Activated CD8-positive, alpha-beta T cell treated with anti-CD3 and anti-CD28 coated beads for 36 hours (primary cell): ENCODE measurements around the gene USP24. TPM values are rescaled to one million over a fixed set of nuclear protein-coding genes. Genes with fewer than 3 reads are reported as not detected.

Experiments used
- ATAC-seq: fragments of 200-7000 bp; cut with Tn5 transposase; one replicate; pipeline ENCODE4 v1.10.0; 2021; ENCODE audit warnings: mild to moderate bottlenecking, moderate library complexity
- CTCF ChIA-PET: fragments of 350-600 bp; sonication (Branson Sonifier 250); formaldehyde crosslinking; loops from one replicate; lab custom pipeline; 2021; ENCODE audit warnings: antibody characterized with exemption; lab: Charles Lee
- POLR2A ChIA-PET: fragments of 350-600 bp; sonication (Branson Sonifier 250); formaldehyde crosslinking; loops from one replicate; lab custom pipeline; 2021; ENCODE audit warnings: antibody characterized with exemption; lab: Charles Lee
- DNase-seq: peaks from one replicate; pipeline ENCODE4 v3.0.0-alpha.2; 2020
- H3K27ac Mint-ChIP-seq: one replicate; pipeline ENCODE4 v1.8.0; 2021; ENCODE audit warnings: mild to moderate bottlenecking, mixed read lengths
- H3K27me3 Mint-ChIP-seq: one replicate; pipeline ENCODE4 v1.8.0; 2021; ENCODE audit warnings: mixed read lengths
- H3K36me3 Mint-ChIP-seq: one replicate; pipeline ENCODE4 v1.8.0; 2021; ENCODE audit warnings: low read depth, mixed read lengths
- H3K4me1 Mint-ChIP-seq: one replicate; pipeline ENCODE4 v1.8.0; 2021; ENCODE audit warnings: low read depth, mixed read lengths
- H3K4me3 Mint-ChIP-seq: one replicate; pipeline ENCODE4 v1.8.0; 2021; ENCODE audit warnings: mild to moderate bottlenecking, moderate library complexity, mixed read lengths
- H3K9me3 Mint-ChIP-seq: one replicate; pipeline ENCODE4 v1.8.0; 2021; ENCODE audit warnings: mixed read lengths
- intact Hi-C: fragments of 100-400 bp; cut with micrococcal nuclease; formaldehyde crosslinking; loops from one replicate; pipeline ENCODE4 v1.10.0; 2022
- total RNA-seq, 2 experiments: library from RNA; stranded (reverse); gene quantifications; one replicate each; pipeline ENCODE4 v1.2.3, GENCODE V29; 2021
- TF ChIP-seq, protein P1 (sequence below): fragments of 200-600 bp; IDR thresholded peaks from one replicate; pipeline ENCODE4 v1.8.0; 2022; ENCODE audit warnings: antibody characterized with exemption, mild to moderate bottlenecking

USP24 gene
- total RNA-seq, 2 experiments from 2014 or later, result 39.4 to 47.0 TPM

DNA sequence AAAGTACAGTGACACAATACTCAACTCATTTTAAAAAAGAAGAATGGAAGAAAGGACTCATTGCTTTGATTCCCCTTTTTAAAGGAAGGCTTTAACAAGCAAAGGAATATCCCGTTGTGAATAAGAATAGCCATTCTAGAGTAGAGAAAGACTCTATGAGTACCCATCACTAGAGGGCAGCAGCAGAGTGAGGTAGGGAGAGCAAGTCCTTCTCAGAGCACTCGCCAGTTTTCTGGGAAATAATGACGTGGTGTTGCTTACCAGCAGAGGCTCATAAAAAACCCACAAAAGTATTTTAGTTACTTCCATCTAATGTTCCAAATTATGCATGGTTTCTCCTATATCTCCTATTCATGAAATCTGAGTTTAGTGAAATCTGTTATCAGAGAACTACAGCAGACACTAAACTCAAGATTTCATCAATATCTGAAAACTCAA lies 74.6 kb downstream of the USP24 start:
- ATAC-seq (peak; percentile 98), DNase-seq (peak; percentile 85)
- peaks cover 27% of the 10 kb centered on the region for H3K36me3 Mint-ChIP-seq
- no peaks in the 10 kb centered on the region for H3K27me3 Mint-ChIP-seq
- peak overlapping the region; percentile 43 for H3K27ac Mint-ChIP-seq
- H3K9me3 Mint-ChIP-seq, result no peaks in the 10 kb centered on the region
- TF ChIP-seq, protein P1, sequence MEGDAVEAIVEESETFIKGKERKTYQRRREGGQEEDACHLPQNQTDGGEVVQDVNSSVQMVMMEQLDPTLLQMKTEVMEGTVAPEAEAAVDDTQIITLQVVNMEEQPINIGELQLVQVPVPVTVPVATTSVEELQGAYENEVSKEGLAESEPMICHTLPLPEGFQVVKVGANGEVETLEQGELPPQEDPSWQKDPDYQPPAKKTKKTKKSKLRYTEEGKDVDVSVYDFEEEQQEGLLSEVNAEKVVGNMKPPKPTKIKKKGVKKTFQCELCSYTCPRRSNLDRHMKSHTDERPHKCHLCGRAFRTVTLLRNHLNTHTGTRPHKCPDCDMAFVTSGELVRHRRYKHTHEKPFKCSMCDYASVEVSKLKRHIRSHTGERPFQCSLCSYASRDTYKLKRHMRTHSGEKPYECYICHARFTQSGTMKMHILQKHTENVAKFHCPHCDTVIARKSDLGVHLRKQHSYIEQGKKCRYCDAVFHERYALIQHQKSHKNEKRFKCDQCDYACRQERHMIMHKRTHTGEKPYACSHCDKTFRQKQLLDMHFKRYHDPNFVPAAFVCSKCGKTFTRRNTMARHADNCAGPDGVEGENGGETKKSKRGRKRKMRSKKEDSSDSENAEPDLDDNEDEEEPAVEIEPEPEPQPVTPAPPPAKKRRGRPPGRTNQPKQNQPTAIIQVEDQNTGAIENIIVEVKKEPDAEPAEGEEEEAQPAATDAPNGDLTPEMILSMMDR, result peak; percentile 77
- CTCF ChIA-PET, result interaction anchor here (0.7 to 10.0 kb wide), 7 partner anchors 9 to 140 kb away, joined by 3 to 160 read pairs (median 4); no protein-coding TSS in a partner anchor
- H3K4me3 Mint-ChIP-seq, result no peak overlapping the region
- POLR2A ChIA-PET, result interaction anchor here (1.0 kb wide), 1 partner anchor 73 kb away, joined by 3 read pairs; no protein-coding TSS in a partner anchor
- peaks cover 10% of the 10 kb centered on the region for H3K4me1 Mint-ChIP-seq
- intact Hi-C loops, result loop anchor here (1.0 to 5.0 kb wide), 2 partner anchors 72 to 137 kb away; no protein-coding TSS in a partner anchor

DNA sequence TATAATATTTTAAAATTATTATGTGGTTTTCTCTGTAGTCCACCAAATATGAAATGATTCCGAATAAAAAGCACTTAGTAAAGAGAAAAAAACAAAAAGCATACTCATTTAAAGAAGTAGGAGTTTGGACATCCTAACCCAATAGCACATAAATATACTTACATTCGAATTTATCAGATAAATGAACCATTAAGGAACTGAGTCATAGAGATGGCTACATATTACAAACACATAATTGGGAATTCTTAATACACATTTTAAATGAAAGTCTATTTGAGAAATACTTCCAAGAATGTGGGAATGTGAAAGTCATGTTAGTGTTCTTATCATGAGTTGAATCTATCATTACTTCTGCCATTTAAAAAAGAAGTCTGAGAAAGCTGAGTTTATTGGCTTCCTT lies 75.0 kb downstream of the USP24 start:
- no peak for ATAC-seq
- no peaks in the 10 kb centered on the region for H3K9me3 Mint-ChIP-seq
- H3K27me3 Mint-ChIP-seq, result no peaks in the 10 kb centered on the region
- ChIA-PET POLR2A (interaction anchor here (0.6 kb wide), 1 partner anchor 205 kb away, joined by 3 read pairs; no protein-coding TSS in a partner anchor), CTCF (interaction anchor here (0.7 to 10.0 kb wide), 10 partner anchors 10 to 198 kb away, joined by 3 to 160 read pairs (median 4); no protein-coding TSS in a partner anchor)
- no peak overlapping the region for H3K27ac Mint-ChIP-seq
- TF ChIP-seq, protein P1, result no peak
- intact Hi-C loops, result loop anchor here (1.0 to 5.0 kb wide), 2 partner anchors 72 to 137 kb away; no protein-coding TSS in a partner anchor
- no peak overlapping the region for H3K4me3 Mint-ChIP-seq
- no peak for DNase-seq
- peaks cover 25% of the 10 kb centered on the region for H3K36me3 Mint-ChIP-seq
- peaks cover 10% of the 10 kb centered on the region for H3K4me1 Mint-ChIP-seq

DNA sequence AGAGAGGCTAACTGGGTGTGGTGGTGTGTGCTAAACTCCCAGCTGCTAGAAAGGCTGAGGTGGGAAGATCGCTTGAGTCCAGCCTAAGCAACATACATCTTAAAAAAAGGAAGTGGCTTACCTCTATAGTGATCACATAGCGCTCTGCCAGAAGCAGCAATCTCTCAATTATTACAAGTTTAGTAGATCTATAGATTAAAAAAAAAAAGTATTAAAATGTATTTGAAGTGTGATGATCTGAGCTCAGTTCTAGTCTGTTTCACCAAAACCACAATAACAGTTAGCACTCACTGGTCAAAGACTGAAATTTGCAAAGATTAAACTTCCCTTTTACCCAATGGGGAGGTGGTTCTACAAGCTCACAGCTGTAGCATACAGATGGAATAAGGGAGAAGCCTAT lies 76.3 kb downstream of the USP24 start:
- intact Hi-C loops, result no loop called here
- Mint-ChIP-seq H3K36me3 (peaks cover 29% of the 10 kb centered on the region), H3K4me3 (no peak overlapping the region), H3K27ac (no peak overlapping the region), H3K27me3 (no peaks in the 10 kb centered on the region), H3K9me3 (no peaks in the 10 kb centered on the region), H3K4me1 (peaks cover 10% of the 10 kb centered on the region)
- ATAC-seq, result no peak
- ChIA-PET CTCF (interaction anchor here (0.7 to 10.0 kb wide), 3 partner anchors 41 to 142 kb away, joined by 3 to 160 read pairs (median 4); no protein-coding TSS in a partner anchor), POLR2A (interaction anchor here (0.6 kb wide), 1 partner anchor 8 kb away, joined by 3 read pairs; no protein-coding TSS in a partner anchor)
- DNase-seq, result no peak
- TF ChIP-seq, protein P1, result no peak

DNA sequence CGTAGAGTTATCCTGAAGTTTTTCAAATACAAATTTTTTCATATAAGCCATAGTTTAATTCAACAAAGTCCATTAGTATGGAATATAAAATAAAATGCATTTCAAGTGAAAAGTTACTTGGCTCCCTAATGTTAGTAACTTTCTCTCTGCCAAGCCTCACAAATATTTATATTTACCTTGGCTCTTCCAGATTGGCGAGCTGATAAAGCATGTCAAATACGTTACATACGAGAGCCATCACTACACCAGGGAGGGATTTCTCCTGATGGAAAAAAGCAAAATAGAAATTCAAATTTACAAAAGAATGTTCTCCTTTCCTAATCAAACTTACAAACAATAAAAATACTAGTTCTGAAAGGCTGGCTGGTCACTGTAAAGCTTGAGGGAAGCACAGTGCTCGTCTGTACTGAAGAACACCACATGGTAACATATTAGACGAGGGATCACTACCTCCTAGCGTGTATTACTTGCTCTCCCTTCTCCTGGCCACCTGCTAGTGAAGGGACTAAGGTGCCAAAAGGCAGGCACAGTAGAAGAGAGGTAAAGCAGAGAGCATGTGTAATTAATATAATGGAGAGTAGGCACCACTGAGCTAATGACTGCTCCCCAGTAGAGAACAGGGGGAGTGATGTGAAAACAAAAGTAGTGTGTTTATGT lies 80.9 kb downstream of the USP24 start:
- Mint-ChIP-seq H3K27ac (no peak overlapping the region), H3K36me3 (peaks cover 41% of the 10 kb centered on the region), H3K27me3 (no peaks in the 10 kb centered on the region), H3K4me3 (no peak overlapping the region), H3K9me3 (no peaks in the 10 kb centered on the region), H3K4me1 (peaks cover 10% of the 10 kb centered on the region)
- CTCF ChIA-PET, result interaction anchor here (1.2 to 1.4 kb wide), 3 partner anchors 9 to 150 kb away, joined by 3 read pairs; no protein-coding TSS in a partner anchor
- intact Hi-C loops, result no loop called here
- no peak for ATAC-seq
- DNase-seq, result no peak
- POLR2A ChIA-PET, result no interaction called here
- TF ChIP-seq, protein P1, result no peak

DNA sequence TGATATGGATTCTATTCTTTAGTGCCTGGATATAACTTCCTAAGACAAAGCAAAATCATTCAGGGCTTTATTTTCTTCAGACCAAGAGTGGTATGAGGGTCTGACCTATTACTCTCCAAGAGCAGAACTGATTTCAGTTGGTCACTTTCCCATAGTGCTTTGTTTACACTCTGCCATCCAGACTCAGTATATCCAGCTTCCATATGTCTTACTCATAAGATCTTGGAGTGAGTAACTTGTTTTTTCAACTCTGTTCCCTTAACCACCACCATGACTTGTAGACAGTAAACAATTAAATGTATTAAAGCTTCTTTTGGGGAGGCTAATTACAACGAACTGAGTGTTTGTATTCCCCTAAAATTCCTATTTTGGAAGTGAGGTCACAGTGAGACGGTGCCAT lies 83.4 kb downstream of the USP24 start:
- ChIA-PET POLR2A (interaction anchor here (0.8 kb wide), 1 partner anchor 915 kb away, joined by 3 read pairs; no protein-coding TSS in a partner anchor), CTCF (interaction anchor here (1.2 to 1.8 kb wide), 2 partner anchors 12 to 145 kb away, joined by 4 read pairs; no protein-coding TSS in a partner anchor)
- no peaks in the 10 kb centered on the region for H3K27me3 Mint-ChIP-seq
- TF ChIP-seq, protein P1, result no peak
- peaks cover 51% of the 10 kb centered on the region for H3K36me3 Mint-ChIP-seq
- no peak overlapping the region for H3K4me3 Mint-ChIP-seq
- H3K4me1 Mint-ChIP-seq, result peaks cover 25% of the 10 kb centered on the region
- no peak for DNase-seq
- H3K27ac Mint-ChIP-seq, result no peak overlapping the region
- no peak for ATAC-seq
- intact Hi-C loops, result no loop called here
- no peaks in the 10 kb centered on the region for H3K9me3 Mint-ChIP-seq
